GM19452 (cell line): ENCODE data around the gene GAS5.
"Not testable (repeated sequence)": the region's sequence is repeated elsewhere in the genome, so short reads cannot be mapped to it uniquely, and the experiment has no call there.

Experiments
- ATAC-seq: cut with Tn5 transposase; IDR thresholded peaks from one replicate; pipeline ENCODE4 v1.9.1; 2021; ENCODE audit not compliant: unreplicated experiment

The GAS5 gene

GRCh38 chr1:173870252-173871075 is 2.7 kb upstream of the GAS5 start:
- ATAC-seq: peak; percentile 20

GRCh38 chr1:173869021-173869359 is 1.2 kb upstream of the GAS5 start:
- no peak for ATAC-seq

- peak; percentile 60 for ATAC-seq
Observed at GRCh38 chr1:173868266-173869020, 654 bp upstream of the GAS5 start, which contains the start of gene ZBTB37. Gene ZBTB37 (plus strand): TSS chr1:173868380. CDS start chr1:173870226, 1,846 bp downstream.

- ATAC-seq: no peak
Observed at GRCh38 chr1:173867141-173867752, 542 bp downstream of the GAS5 start.

GRCh38 chr1:173866413-173867115 is 1.2 kb downstream of the GAS5 start:
- no peak for ATAC-seq

- ATAC-seq: no peak
Observed at GRCh38 chr1:173865468-173866164, 2.2 kb downstream of the GAS5 start.

- no peak for ATAC-seq
Observed at GRCh38 chr1:173864179-173864867, 3.5 kb downstream of the GAS5 start.

- ATAC-seq: no peak
Observed at GRCh38 chr1:173863224-173864161, 4.3 kb downstream of the GAS5 start.

GRCh38 chr1:173862769-173863223 is 5.0 kb downstream of the GAS5 start:
- ATAC-seq: no peak

- not testable (repeated sequence) for ATAC-seq
Observed at GRCh38 chr1:173862146-173862768, 5.5 kb downstream of the GAS5 start.

- no peak for ATAC-seq
Observed at GRCh38 chr1:173861731-173862145, 6.1 kb downstream of the GAS5 start.

GRCh38 chr1:173860065-173860464 is 7.7 kb downstream of the GAS5 start:
- ATAC-seq: no peak

GRCh38 chr1:173859547-173859946 is 8.2 kb downstream of the GAS5 start:
- not testable (repeated sequence) for ATAC-seq

GRCh38 chr1:173857363-173857917 is 10.3 kb downstream of the GAS5 start:
- ATAC-seq: no peak

GRCh38 chr1:173856903-173857302 is 10.9 kb downstream of the GAS5 start:
- no peak for ATAC-seq

GRCh38 chr1:173856014-173856413 is 11.8 kb downstream of the GAS5 start:
- no peak for ATAC-seq

- no peak for ATAC-seq
Observed at GRCh38 chr1:173853074-173853473, 14.7 kb downstream of the GAS5 start.

GRCh38 chr1:173852105-173852504 is 15.7 kb downstream of the GAS5 start:
- no peak for ATAC-seq
